Ascending aorta (tissue), 2 donors: ENCODE measurements around the gene TEX52. TPM values are rescaled to one million over a fixed set of nuclear protein-coding genes. Genes with fewer than 3 reads are reported as not detected.

ENCODE experiments used
- DNase-seq, 2 donors: peaks; one replicate each; pipeline ENCODE4 v3.0.0-alpha.2; 2019; ENCODE audit warnings: low spot score in 2 of 2
- H3K27ac ChIP-seq, 2 donors: fragments of 200-600 bp; sonication (generic); one replicate each; pipeline ENCODE4 v1.5.1; 2016 to 2017; ENCODE audit warnings: mild to moderate bottlenecking in 1 of 2
- H3K27me3 ChIP-seq: fragments of 200-600 bp; sonication (generic); one replicate; pipeline ENCODE4 v1.5.1; 2017
- H3K36me3 ChIP-seq, 2 donors: fragments of 200-600 bp; sonication (generic); one replicate each; pipeline ENCODE4 v1.5.1; 2016
- H3K4me1 ChIP-seq, 2 donors: fragments of 200-600 bp; sonication (generic); one replicate each; pipeline ENCODE4 v1.5.1; 2016 to 2017; ENCODE audit warnings: mild to moderate bottlenecking in 1 of 2
- H3K4me3 ChIP-seq, 2 donors: fragments of 200-600 bp; sonication (generic); one replicate each; pipeline ENCODE4 v1.5.1; 2016 to 2017; ENCODE audit warnings: mild to moderate bottlenecking in 1 of 2
- H3K9me3 ChIP-seq, 2 donors: fragments of 200-600 bp; sonication (generic); one replicate each; pipeline ENCODE4 v1.5.1; 2016
- intact Hi-C: fragments of 100-400 bp; cut with DNase I; formaldehyde crosslinking; loops from one replicate; pipeline ENCODE4 v1.15.1; 2023
- total RNA-seq: library from RNA; depleted of rRNA; stranded (reverse); fragments of >200 nt; gene quantifications from one replicate; pipeline ENCODE4 v1.1.0, GENCODE V29; 2016
- TF ChIP-seq, protein P1 (sequence below), 3 experiments: fragments of 200-600 bp in 2 of 3; fragments of 450-650 bp in 1 of 3; sonication (generic) in 2 of 3; IDR thresholded peaks; one replicate each; pipeline ENCODE4 v1.5.1; 2016 to 2019; ENCODE audit warnings: antibody characterized with exemption in 3 of 3, mild to moderate bottlenecking in 1 of 3, moderate library complexity in 1 of 3

The TEX52 gene
- total RNA-seq, 1 donor from 2014 or later, result not detected

DNA sequence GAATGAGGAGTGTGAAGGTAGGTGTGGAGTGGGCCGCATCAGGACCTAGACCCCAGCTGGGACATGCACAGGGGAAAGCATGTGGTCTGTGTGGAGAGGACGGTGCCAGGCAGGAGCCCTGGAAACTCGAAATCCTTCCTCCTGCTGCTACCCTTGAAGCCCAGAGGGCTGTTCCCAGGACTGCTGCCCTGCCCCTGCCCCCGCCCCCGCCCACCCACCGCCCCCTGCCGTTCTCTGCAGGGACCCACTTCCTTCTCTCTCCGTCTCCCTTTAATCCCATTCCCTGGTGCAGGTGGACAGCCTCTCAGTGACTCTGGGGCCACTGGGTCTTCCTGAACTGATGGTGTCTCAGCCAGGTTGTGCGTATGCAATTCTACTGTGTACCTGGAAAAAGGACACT lies 36.4 kb downstream of the TEX52 start:
- Histone ChIP-seq H3K27ac (no peak overlapping the region), H3K36me3 (peaks cover 58 to 74% of the 10 kb centered on the region in 2 donors), H3K27me3 (no peaks in the 10 kb centered on the region), H3K4me1 (no peaks in the 10 kb centered on the region), H3K9me3 (no peaks in the 10 kb centered on the region), H3K4me3 (no peak overlapping the region)
- TF ChIP-seq, protein P1, sequence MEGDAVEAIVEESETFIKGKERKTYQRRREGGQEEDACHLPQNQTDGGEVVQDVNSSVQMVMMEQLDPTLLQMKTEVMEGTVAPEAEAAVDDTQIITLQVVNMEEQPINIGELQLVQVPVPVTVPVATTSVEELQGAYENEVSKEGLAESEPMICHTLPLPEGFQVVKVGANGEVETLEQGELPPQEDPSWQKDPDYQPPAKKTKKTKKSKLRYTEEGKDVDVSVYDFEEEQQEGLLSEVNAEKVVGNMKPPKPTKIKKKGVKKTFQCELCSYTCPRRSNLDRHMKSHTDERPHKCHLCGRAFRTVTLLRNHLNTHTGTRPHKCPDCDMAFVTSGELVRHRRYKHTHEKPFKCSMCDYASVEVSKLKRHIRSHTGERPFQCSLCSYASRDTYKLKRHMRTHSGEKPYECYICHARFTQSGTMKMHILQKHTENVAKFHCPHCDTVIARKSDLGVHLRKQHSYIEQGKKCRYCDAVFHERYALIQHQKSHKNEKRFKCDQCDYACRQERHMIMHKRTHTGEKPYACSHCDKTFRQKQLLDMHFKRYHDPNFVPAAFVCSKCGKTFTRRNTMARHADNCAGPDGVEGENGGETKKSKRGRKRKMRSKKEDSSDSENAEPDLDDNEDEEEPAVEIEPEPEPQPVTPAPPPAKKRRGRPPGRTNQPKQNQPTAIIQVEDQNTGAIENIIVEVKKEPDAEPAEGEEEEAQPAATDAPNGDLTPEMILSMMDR (IDR thresholded peaks at IDR 0.05), result no peak
- no peak for DNase-seq
- intact Hi-C loops, result no loop called here

DNA sequence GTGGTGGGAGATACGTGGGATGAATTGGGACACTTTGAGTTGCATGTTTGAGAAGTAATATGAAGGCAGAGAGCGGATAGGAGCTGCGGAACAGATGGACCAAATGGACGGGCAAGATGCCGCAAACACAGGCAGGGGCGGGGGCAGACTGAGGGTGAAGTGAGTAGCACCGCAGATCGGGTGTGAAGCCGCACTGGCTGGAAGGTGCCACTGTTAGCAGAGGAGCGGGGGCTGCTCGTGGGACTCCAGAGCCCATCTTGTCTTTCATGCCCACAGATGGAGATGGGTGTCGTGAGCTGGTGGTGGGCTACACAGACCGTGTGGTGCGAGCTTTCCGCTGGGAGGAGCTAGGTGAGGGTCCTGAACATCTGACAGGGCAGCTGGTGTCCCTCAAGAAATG lies 37.0 kb downstream of the TEX52 start:
- Histone ChIP-seq H3K4me3 (no peak overlapping the region), H3K4me1 (no peaks in the 10 kb centered on the region), H3K27me3 (no peaks in the 10 kb centered on the region), H3K9me3 (no peaks in the 10 kb centered on the region), H3K36me3 (peaks cover 52 to 68% of the 10 kb centered on the region in 2 donors), H3K27ac (no peak overlapping the region)
- no peak for DNase-seq
- TF ChIP-seq, protein P1 (IDR thresholded peaks at IDR 0.05), result no peak
- intact Hi-C loops, result no loop called here

DNA sequence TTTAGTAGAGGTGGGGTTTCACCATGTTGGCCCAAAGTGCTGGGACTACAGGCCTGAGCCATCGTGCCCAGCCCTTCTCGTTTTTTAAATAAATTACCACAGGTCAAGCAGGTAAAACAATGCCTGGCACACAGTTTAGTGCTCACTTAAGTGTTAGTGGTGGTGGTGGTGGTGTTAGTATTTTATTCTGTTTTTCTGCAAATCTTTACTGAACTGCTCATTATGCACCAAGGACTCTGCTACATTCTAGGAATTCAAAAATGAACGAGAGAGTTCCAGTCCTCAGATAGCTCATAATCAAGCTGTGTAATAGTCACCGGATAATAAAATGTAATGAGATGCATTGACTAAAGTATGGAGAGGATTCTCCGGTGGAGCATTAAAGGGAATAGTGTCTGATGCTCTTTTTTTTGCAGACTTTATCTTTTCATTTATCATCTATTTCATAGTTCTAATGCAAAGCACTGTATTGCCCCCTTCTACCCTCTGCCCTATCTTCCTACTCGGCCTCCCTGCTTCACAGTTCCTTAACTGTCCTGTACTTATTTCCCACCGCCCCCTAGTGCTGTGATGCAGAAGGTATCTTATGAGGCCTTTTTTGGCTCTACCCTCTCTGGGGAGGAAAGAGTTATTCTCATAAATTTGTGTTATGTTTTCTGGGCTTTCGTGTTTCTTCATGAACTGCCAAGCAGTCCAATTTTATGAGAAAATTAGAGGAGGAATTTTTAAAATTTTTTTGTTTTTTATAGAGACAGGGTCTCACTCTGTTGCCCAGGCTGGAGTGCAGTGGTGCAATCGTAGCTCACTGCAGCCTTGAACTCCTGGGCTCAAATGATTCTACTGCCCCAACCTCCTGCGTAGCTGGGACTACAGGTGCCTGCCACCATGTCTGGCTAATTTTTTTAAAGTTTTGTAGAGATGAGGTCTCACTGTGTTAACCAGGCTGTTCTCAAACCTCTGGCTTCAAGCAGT lies 43.3 kb downstream of the TEX52 start:
- peak overlapping the region; percentile 83 to 85 for H3K4me3 ChIP-seq
- peak overlapping the region; percentile 88 to 90 for H3K27ac ChIP-seq
- H3K36me3 ChIP-seq, result peaks cover 7 to 9% of the 10 kb centered on the region in 2 donors
- H3K4me1 ChIP-seq, result peaks cover 0 to 14% of the 10 kb centered on the region in 2 donors
- intact Hi-C loops, result loop anchor here (2.0 kb wide), 2 partner anchors 19 to 77 kb away; partner anchors contain the start of genes FKBP4 and TULP3
- H3K9me3 ChIP-seq, result no peaks in the 10 kb centered on the region
- no peaks in the 10 kb centered on the region for H3K27me3 ChIP-seq
- DNase-seq, result no peak
- TF ChIP-seq, protein P1 (IDR thresholded peaks at IDR 0.05), result peak; percentile 14 to 57 (median 32)

DNA sequence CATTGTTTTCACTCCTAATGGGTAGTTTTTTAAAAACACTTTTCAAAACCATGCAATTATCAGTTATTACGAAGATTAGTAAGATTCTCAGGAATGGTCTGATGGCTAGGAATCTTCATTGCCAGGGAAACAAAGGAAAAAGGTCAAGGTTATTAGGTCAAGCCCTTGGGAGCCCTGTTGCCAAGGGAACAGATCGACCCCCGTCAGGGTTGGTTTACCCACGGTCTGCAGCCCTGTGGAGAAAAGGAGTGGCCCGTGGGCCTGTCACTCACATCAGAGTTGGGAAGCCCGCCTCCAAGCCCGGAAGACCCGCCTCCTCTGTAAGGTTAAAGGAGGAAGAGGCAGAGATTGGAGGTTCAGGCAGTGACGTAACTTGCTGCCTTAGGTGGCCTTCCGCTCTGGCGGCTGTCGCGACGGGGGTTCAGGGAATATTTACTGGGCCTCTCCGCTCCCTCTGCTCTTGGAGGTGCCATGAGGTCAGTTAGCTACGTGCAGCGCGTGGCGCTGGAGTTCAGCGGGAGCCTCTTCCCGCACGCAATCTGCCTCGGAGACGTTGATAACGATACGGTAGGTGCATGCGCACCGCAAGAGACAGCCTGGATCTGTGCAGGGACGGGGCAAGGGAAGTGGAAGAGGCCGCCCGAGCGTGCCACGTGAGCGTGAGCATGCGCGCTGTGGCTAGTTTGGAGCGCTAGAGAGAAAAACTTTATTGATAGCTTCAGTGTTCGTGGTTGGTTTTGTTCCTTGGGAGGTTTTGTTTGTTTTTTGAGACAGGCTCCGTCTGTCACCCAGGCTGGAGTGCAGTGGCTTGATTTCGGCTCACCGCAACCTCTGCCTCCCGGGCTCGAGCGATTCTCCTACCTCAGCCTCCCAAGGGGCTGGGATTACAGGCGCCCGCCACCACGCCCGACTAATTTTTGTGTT lies 44.3 kb downstream of the TEX52 start, which contains the start of gene ITFG2:
ITFG2 (plus strand) TSS at position 379 of the 924 bp plus-strand sequence; CDS start at position 472, 93 bp downstream.
- peak within 1 kb of the TSS; percentile 83 to 85 for H3K4me3 ChIP-seq
- H3K27ac ChIP-seq, result peak within 1 kb of the TSS; percentile 88 to 90
- no peaks in the 10 kb centered on the region for H3K9me3 ChIP-seq
- peak; percentile 96 to 99 for DNase-seq
- no peaks in the 10 kb centered on the region for H3K27me3 ChIP-seq
- H3K4me1 ChIP-seq, result peaks cover 0 to 14% of the 10 kb centered on the region in 2 donors
- H3K36me3 ChIP-seq, result no peaks in the 10 kb centered on the region
- TF ChIP-seq, protein P1 (IDR thresholded peaks at IDR 0.05), result no peak
- intact Hi-C loops, result loop anchor here (2.0 kb wide), 2 partner anchors 18 to 78 kb away; partner anchors contain the start of genes FKBP4 and TULP3

DNA sequence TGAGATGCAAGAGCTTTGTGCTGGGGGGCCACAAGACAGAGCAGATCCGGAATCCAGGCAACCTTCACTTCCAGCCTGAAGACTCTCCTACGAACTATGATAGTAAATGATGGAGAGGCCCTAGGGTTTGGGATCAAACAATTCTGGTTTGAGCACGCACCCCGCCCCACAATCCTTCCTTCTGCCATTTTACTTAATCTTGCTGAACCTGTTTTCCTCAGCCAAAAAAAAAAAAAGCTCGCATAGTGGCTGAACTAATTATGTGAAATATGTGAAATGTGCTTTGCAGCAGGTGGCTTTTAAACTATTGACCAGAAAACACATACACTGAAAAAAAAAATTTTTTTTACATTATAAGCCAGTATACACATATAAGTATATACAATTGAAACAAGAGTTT lies 45.0 kb downstream of the TEX52 start:
- no peak overlapping the region for H3K27ac ChIP-seq
- H3K9me3 ChIP-seq, result no peaks in the 10 kb centered on the region
- no peak for DNase-seq
- TF ChIP-seq, protein P1 (IDR thresholded peaks at IDR 0.05), result no peak
- H3K27me3 ChIP-seq, result no peaks in the 10 kb centered on the region
- intact Hi-C loops, result loop anchor here (2.0 kb wide), 2 partner anchors 17 to 79 kb away; partner anchors contain the start of genes FKBP4 and TULP3
- no peaks in the 10 kb centered on the region for H3K36me3 ChIP-seq
- peak overlapping the region; percentile 83 to 85 for H3K4me3 ChIP-seq
- H3K4me1 ChIP-seq, result peaks cover 0 to 14% of the 10 kb centered on the region in 2 donors
